OCI-LY7 (cell line): Measurements from ENCODE around the gene COL5A2. TPM values are rescaled to one million over a fixed set of nuclear protein-coding genes. Genes with fewer than 3 reads are reported as not detected.

Source experiments
- BruUV-seq: library from RNA; stranded (reverse); fragments of 400-500 nt; replicated peaks from 2 replicates; lab custom pipeline; 2021; lab: Mats Ljungman, UMichigan
- CTCF ChIA-PET: fragments of 300-600 bp; sonication (Branson Sonifier 250); formaldehyde crosslinking; loops from one replicate; lab custom pipeline; 2022; ENCODE audit warnings: antibody characterized with exemption; ENCODE audit not compliant: unreplicated experiment; lab: Charles Lee
- POLR2A ChIA-PET: fragments of 300-600 bp; sonication (Branson Sonifier 250); formaldehyde crosslinking; loops from one replicate; lab custom pipeline; 2022; ENCODE audit warnings: antibody characterized with exemption; lab: Charles Lee
- DNase-seq: peaks from one replicate; pipeline ENCODE4 v3.0.0-alpha.2; 2015; ENCODE audit warnings: low spot score
- H2AFZ ChIP-seq: fragments of 200-600 bp; sonication (generic), shearing (Covaris generic); 2 replicates; pipeline ENCODE4 v1.6.1; 2014; ENCODE audit warnings: mild to moderate bottlenecking, antibody characterized with exemption, low read length, moderate library complexity
- H3K27ac ChIP-seq: fragments of 200-600 bp; sonication (generic); 2 replicates; pipeline ENCODE4 v1.5.1; 2014; ENCODE audit warnings: mixed run types, low read depth, mild to moderate bottlenecking, moderate library complexity, low read length, inconsistent platforms; ENCODE audit not compliant: poor library complexity, severe bottlenecking
- H3K36me3 ChIP-seq: fragments of 200-600 bp; sonication (generic); 2 replicates; pipeline ENCODE4 v1.6.1; 2014; ENCODE audit warnings: mild to moderate bottlenecking, antibody characterized with exemption, low read length, moderate library complexity, mixed read lengths; ENCODE audit not compliant: insufficient read depth
- H3K4me1 ChIP-seq: fragments of 200-600 bp; sonication (generic); 2 replicates; pipeline ENCODE4 v1.5.1; 2014; ENCODE audit warnings: mild to moderate bottlenecking, low read length; ENCODE audit not compliant: insufficient read depth, poor library complexity, severe bottlenecking
- H3K4me2 ChIP-seq: fragments of 200-600 bp; sonication (generic); 2 replicates; pipeline ENCODE4 v1.6.1; 2014; ENCODE audit warnings: mild to moderate bottlenecking, low read length
- H3K4me3 ChIP-seq: fragments of 200-600 bp; sonication (generic); 2 replicates; pipeline ENCODE4 v1.5.1; 2014; ENCODE audit warnings: mild to moderate bottlenecking, low read depth, low read length; ENCODE audit not compliant: poor library complexity, severe bottlenecking
- H3K79me2 ChIP-seq: fragments of 200-600 bp; sonication (generic); 2 replicates; pipeline ENCODE4 v1.6.1; 2016; ENCODE audit warnings: low read depth, mild to moderate bottlenecking, low read length, moderate library complexity, mixed read lengths; ENCODE audit not compliant: insufficient read depth
- H3K9me2 ChIP-seq: fragments of 200-600 bp; sonication (generic); 2 replicates; pipeline ENCODE4 v1.6.1; 2016; ENCODE audit warnings: mild to moderate bottlenecking, low read length, mixed read lengths; ENCODE audit not compliant: insufficient read depth
- H3K9me3 ChIP-seq: fragments of 200-600 bp; sonication (generic); 2 replicates; pipeline ENCODE4 v1.6.1; 2014; ENCODE audit warnings: mild to moderate bottlenecking, mixed run types, low read length, mixed read lengths
- H4K20me1 ChIP-seq: fragments of 200-600 bp; sonication (generic); 2 replicates; pipeline ENCODE4 v1.6.1; 2014; ENCODE audit warnings: mild to moderate bottlenecking, antibody characterized with exemption, low read length, moderate library complexity, mixed read lengths; ENCODE audit not compliant: insufficient read depth
- CTCF ChIP-seq: fragments of 200-600 bp; sonication (generic); conservative IDR thresholded peaks from 2 replicates; pipeline ENCODE4 v1.5.1; 2014; ENCODE audit warnings: mild to moderate bottlenecking, antibody characterized with exemption, low read length, moderate library complexity, mixed read lengths
- EZH2phosphoT487 ChIP-seq: fragments of 200-600 bp; sonication (generic); IDR thresholded peaks from 2 replicates; pipeline ENCODE4 v1.6.1; 2018; ENCODE audit warnings: low read depth, borderline replicate concordance, mild to moderate bottlenecking, mixed run types, antibody characterized with exemption, low read length, moderate library complexity, mixed read lengths
- intact Hi-C: fragments of 100-400 bp; cut with micrococcal nuclease; formaldehyde crosslinking; loops from one replicate; pipeline ENCODE4 v1.10.0; 2022; ENCODE audit not compliant: unreplicated experiment
- total RNA-seq, 2 experiments: library from RNA; depleted of rRNA in 1 of 2; stranded (reverse); fragments of >200 nt in 1 of 2; shearing (Covaris generic) in 1 of 2; gene quantifications; 2 replicates each; pipeline ENCODE4 v1.2.3, GENCODE V29; 2014 to 2022

Gene COL5A2
- total RNA-seq, 2 experiments from 2014 or later = 0.50 to 0.61 TPM

DNA sequence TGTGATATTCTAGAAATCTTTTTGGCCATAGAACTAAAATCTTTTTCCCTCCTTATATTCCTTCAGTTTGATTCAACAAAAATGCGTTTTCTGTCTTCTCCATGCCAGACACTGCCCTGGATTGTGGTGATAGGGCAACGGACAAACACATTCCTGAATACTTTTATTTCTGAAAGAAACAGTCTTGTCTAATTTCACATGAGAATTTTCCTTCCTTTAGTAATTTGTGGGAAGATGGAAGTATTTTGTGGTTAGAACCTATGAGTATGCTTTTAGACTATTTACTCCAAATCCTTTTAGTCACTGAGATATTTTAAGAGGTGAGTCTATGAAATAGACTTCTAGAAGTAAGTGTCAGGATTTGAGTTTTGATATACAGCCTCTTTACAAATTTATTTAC lies 49.6 kb downstream of the COL5A2 start:
- ChIA-PET POLR2A (no interaction called here), CTCF (no interaction called here)
- no peaks in the 10 kb centered on the region for H3K36me3 ChIP-seq
- BruUV-seq = no TSS peak
- H3K27ac ChIP-seq = no peak overlapping the region
- no peak overlapping the region for H3K4me3 ChIP-seq
- no peaks in the 10 kb centered on the region for H3K4me1 ChIP-seq
- intact Hi-C loops = no loop called here
- no peak for DNase-seq
- no peaks in the 10 kb centered on the region for H3K79me2 ChIP-seq
- no peak overlapping the region for H3K4me2 ChIP-seq
- H4K20me1 ChIP-seq = no peaks in the 10 kb centered on the region
- no peaks in the 10 kb centered on the region for H3K9me3 ChIP-seq
- no peaks in the 10 kb centered on the region for H3K9me2 ChIP-seq
- TF ChIP-seq EZH2phosphoT487 = no peak
- no peak for TF ChIP-seq CTCF
- no peak overlapping the region for H2AFZ ChIP-seq

GRCh38 chr2:189128970-189129369 lies 50.6 kb downstream of the COL5A2 start:
- CTCF ChIA-PET = no interaction called here
- POLR2A ChIA-PET = interaction anchor here (0.6 kb wide), 1 partner anchor 7 kb away, joined by 5 read pairs; no protein-coding TSS in a partner anchor
- H3K4me2 ChIP-seq = no peak overlapping the region
- H3K4me1 ChIP-seq = no peaks in the 10 kb centered on the region
- H3K79me2 ChIP-seq = no peaks in the 10 kb centered on the region
- DNase-seq = no peak
- no TSS peak for BruUV-seq
- no peaks in the 10 kb centered on the region for H3K9me2 ChIP-seq
- no peak overlapping the region for H2AFZ ChIP-seq
- H3K36me3 ChIP-seq = no peaks in the 10 kb centered on the region
- no peak overlapping the region for H3K4me3 ChIP-seq
- no peaks in the 10 kb centered on the region for H4K20me1 ChIP-seq
- no peaks in the 10 kb centered on the region for H3K9me3 ChIP-seq
- TF ChIP-seq CTCF = no peak
- no peak for TF ChIP-seq EZH2phosphoT487
- intact Hi-C loops = no loop called here
- H3K27ac ChIP-seq = no peak overlapping the region

DNA sequence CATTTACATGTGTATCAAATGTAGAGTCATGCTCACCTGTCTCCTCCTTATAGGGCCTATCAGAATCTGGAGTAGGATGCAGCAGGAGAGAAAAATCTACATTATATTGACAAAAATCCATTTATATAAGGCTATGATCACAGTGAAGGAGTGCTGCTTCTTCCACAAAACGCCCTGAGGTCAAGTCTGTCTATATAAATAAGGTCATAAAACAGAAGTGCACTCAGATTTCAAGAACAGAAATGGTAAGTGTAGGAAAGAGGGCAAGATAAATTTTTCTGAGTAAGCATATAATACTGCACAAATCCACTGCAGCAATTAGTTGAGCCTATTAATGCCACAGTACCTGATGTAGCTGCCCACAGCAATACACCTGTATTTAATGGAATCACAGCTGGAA lies 51.8 kb downstream of the COL5A2 start:
- no peak overlapping the region for H3K4me2 ChIP-seq
- no peaks in the 10 kb centered on the region for H3K36me3 ChIP-seq
- no peak overlapping the region for H2AFZ ChIP-seq
- no peak overlapping the region for H3K4me3 ChIP-seq
- no TSS peak for BruUV-seq
- no peaks in the 10 kb centered on the region for H3K79me2 ChIP-seq
- TF ChIP-seq EZH2phosphoT487 (no peak), CTCF (no peak)
- ChIA-PET CTCF (no interaction called here), POLR2A (interaction anchor here (0.6 kb wide), 1 partner anchor 767 kb away, joined by 3 read pairs; no protein-coding TSS in a partner anchor)
- DNase-seq = no peak
- intact Hi-C loops = no loop called here
- H3K9me3 ChIP-seq = no peaks in the 10 kb centered on the region
- no peaks in the 10 kb centered on the region for H3K9me2 ChIP-seq
- H3K27ac ChIP-seq = no peak overlapping the region
- H3K4me1 ChIP-seq = no peaks in the 10 kb centered on the region
- H4K20me1 ChIP-seq = no peaks in the 10 kb centered on the region
